Right lung (tissue), 5 donors: Measurements from ENCODE around the gene APBA2. TPM values are rescaled to one million over a fixed set of nuclear protein-coding genes. Genes with fewer than 3 reads are reported as not detected.

Source experiments
- DNase-seq, 2 donors: peaks; one replicate each; pipeline ENCODE4 v3.0.0-alpha.2; 2013
- polyA plus RNA-seq, 5 donors: library from polyadenylated mRNA; unstranded; fragments of 120-200 nt; gene quantifications; one replicate each; pipeline versions ENCODE4 v1.2.1 to v1.2.3, GENCODE V29; 2013; ENCODE audit warnings: inconsistent platforms in 1 of 5, low replicate concordance in 1 of 5; ENCODE audit not compliant: insufficient read length in 5 of 5, insufficient read depth in 1 of 5

Gene APBA2
- polyA plus RNA-seq, 5 donors, result 8.5 to 14.6 (median 11.5) TPM

GRCh38 chr15:29102173-29102794, 216.5 kb downstream of the APBA2 start:
- DNase-seq, result peak in 1 of 2 donors; percentile 18

- no peak for DNase-seq
Measured at GRCh38 chr15:29102911-29103823, 217.4 kb downstream of the APBA2 start.

- peak; percentile 80 for DNase-seq
Measured at GRCh38 chr15:29103824-29104565, 218.2 kb downstream of the APBA2 start.

GRCh38 chr15:29104566-29104880, 218.7 kb downstream of the APBA2 start:
- no peak for DNase-seq

GRCh38 chr15:29105151-29105854, 219.5 kb downstream of the APBA2 start:
- DNase-seq, result no peak

GRCh38 chr15:29106116-29106515, 220.3 kb downstream of the APBA2 start:
- DNase-seq, result no peak

GRCh38 chr15:29106551-29107290, 220.9 kb downstream of the APBA2 start:
- no peak for DNase-seq

GRCh38 chr15:29107291-29107890, 221.6 kb downstream of the APBA2 start:
- no peak for DNase-seq

GRCh38 chr15:29107971-29108645, 222.3 kb downstream of the APBA2 start:
- DNase-seq, result no peak

- DNase-seq, result no peak
Measured at GRCh38 chr15:29109762-29110161, 224.0 kb downstream of the APBA2 start.

GRCh38 chr15:29110176-29110575, 224.4 kb downstream of the APBA2 start:
- DNase-seq, result no peak

GRCh38 chr15:29110733-29111132, 225.0 kb downstream of the APBA2 start:
- DNase-seq, result no peak

GRCh38 chr15:29111705-29112281, 226.0 kb downstream of the APBA2 start:
- no peak for DNase-seq

- DNase-seq, result no peak
Measured at GRCh38 chr15:29113336-29114220, 227.8 kb downstream of the APBA2 start.

GRCh38 chr15:29114221-29115092, 228.7 kb downstream of the APBA2 start:
- DNase-seq, result no peak

- DNase-seq, result peak in 1 of 2 donors; percentile 16
Measured at GRCh38 chr15:29115093-29115991, 229.6 kb downstream of the APBA2 start.
